ENCODE data around the gene AP1M2. TPM values are rescaled to one million over a fixed set of nuclear protein-coding genes. Genes with fewer than 3 reads are reported as not detected.
"Not testable (repeated sequence)": the region's sequence is repeated elsewhere in the genome, so short reads cannot be mapped to it uniquely, and the experiment has no call there.

The AP1M2 gene
- total RNA-seq, 4 donors from 2014 or later: 24.8 to 67.0 (median 57.1) TPM

DNA sequence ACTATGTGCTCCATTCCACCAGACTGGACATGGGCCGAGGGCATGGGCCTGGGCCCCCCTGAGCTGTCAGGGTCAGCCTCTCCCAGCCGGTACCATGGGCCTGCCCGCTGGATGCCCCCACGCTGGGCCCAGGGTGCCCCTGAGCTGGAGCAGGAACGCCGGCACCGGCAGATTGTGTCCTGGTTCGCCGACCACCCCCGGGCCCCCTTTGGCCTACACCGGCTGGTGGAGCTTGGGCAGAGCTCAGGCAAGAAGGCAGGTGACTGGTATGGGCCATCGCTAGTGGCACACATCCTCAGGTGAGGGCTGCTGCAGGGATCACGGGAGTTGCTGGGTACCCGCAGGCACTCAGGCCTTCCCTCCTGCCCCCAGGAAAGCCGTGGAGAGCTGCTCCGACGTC is 40.3 kb downstream of the AP1M2 start:
- peaks cover 17 to 54% (median 20%) of the 10 kb centered on the region in 3 donors for H3K4me1 ChIP-seq
- intact Hi-C loops (cut with DNase I): no loop called here
- WGBS, 2 donors: 80 to 98% methylated on average over 1 to 7 of the region's 17 CpGs

GRCh38 chr19:10544753-10545251 is 42.3 kb downstream of the AP1M2 start:
- intact Hi-C loops (cut with DNase I): no loop called here
- Histone ChIP-seq H3K9me3 (no peaks in the 10 kb centered on the region), H3K4me1 (peaks cover 17 to 52% (median 20%) of the 10 kb centered on the region in 3 donors), H3K36me3 (peaks cover 6 to 45% (median 20%) of the 10 kb centered on the region in 3 donors), H3K4me3 (peak overlapping the region; percentile 82 to 96 (median 91)), H3K27ac (peak overlapping the region; percentile 86 to 98 (median 96)), H3K27me3 (no peaks in the 10 kb centered on the region)
- TF ChIP-seq CTCF (IDR thresholded peaks at IDR 0.05) (no peak), POLR2A (IDR thresholded peaks at IDR 0.05) (no peak)
- no peak for DNase-seq
- 0 to 49% methylated on average over 1 to 14 of the region's 23 CpGs for WGBS, 2 donors

More for the DNA sequence above, 40.3 kb downstream of the AP1M2 start:
- peaks cover 17 to 66% (median 30%) of the 10 kb centered on the region in 3 donors for H3K36me3 ChIP-seq
- TF ChIP-seq POLR2A (IDR thresholded peaks at IDR 0.05) (no peak), CTCF (IDR thresholded peaks at IDR 0.05) (no peak)
- DNase-seq: no peak
- no peaks in the 10 kb centered on the region for H3K9me3 ChIP-seq
- no peak overlapping the region for H3K27ac ChIP-seq
- H3K27me3 ChIP-seq: no peaks in the 10 kb centered on the region
- no peak overlapping the region for H3K4me3 ChIP-seq

- peaks cover 1 to 40% (median 17%) of the 10 kb centered on the region in 3 donors for H3K36me3 ChIP-seq
- H3K9me3 ChIP-seq: no peaks in the 10 kb centered on the region
- intact Hi-C loops (cut with DNase I): no loop called here
- peaks cover 17 to 47% (median 20%) of the 10 kb centered on the region in 3 donors for H3K4me1 ChIP-seq
- peaks cover 0 to 2% (median 0%) of the 10 kb centered on the region in 4 donors for H3K27me3 ChIP-seq
- WGBS, 2 donors: 8 to 20% methylated on average over 8 to 13 of the region's 22 CpGs
- H3K27ac ChIP-seq: peak overlapping the region; percentile 86 to 98 (median 96)
- no peak for DNase-seq
- TF ChIP-seq POLR2A (IDR thresholded peaks at IDR 0.05): no peak
- TF ChIP-seq CTCF (IDR thresholded peaks at IDR 0.05): no peak
- H3K4me3 ChIP-seq: peak overlapping the region; percentile 82 to 96 (median 91)
Observed at GRCh38 chr19:10544242-10544752, 42.8 kb downstream of the AP1M2 start.

DNA sequence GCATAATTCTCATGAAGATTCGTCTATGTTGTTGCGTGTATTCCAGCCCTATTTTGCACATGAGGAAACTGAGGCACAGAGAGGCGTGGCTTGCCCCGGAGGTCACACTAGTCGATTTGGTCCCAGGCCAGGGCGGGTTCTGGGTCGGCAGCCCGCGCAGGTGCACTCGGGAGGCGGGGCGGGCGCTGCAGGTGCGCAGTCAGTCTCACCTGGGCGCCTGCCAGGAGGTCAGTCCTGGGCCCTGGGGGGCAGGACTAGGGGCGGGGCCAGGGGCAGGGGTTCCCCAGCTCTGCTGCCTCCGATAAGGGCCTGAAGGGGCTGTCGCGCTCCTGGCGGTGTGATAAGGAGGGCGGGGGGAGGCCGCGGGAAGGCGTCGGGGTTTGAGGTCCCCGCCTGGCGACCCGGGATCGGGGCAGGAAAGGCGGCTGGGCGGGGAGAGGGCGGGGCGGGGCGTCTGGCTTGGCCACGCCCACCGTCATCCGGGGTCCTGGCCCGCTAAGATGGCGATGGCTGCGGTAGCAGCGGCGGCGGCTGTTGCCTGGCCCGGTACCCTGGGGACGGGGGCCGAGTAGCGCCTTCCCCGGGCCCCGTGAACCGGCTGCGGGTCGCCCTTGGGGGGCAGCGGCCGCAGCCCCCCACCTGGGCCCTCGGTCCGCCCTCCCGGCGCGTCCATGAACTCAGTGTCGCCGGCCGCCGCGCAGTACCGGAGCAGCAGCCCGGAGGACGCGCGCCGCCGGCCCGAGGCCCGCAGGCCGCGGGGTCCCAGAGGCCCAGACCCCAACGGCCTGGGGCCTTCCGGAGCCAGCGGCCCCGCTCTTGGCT is 43.5 kb downstream of the AP1M2 start, which contains the start of gene ATG4D:
Gene ATG4D (plus strand): TSS at position 485 of the 822 bp plus-strand sequence. CDS start 187 bp downstream, at position 672.
- DNase-seq: no peak
- Histone ChIP-seq H3K4me1 (peaks cover 17 to 45% (median 20%) of the 10 kb centered on the region in 3 donors), H3K27ac (peak within 1 kb of the TSS; percentile 86 to 98 (median 96)), H3K36me3 (peaks cover 0 to 34% (median 11%) of the 10 kb centered on the region in 3 donors), H3K4me3 (peak within 1 kb of the TSS; percentile 82 to 96 (median 91)), H3K9me3 (no peaks in the 10 kb centered on the region), H3K27me3 (peaks cover 0 to 6% (median 0%) of the 10 kb centered on the region in 4 donors)
- 2 to 5% methylated on average over 5 to 7 of the region's 79 CpGs for WGBS, 2 donors
- intact Hi-C loops (cut with DNase I): no loop called here
- TF ChIP-seq CTCF (IDR thresholded peaks at IDR 0.05): no peak
- TF ChIP-seq POLR2A (IDR thresholded peaks at IDR 0.05): peak in 2 of 4 donors; percentile 81 to 88

DNA sequence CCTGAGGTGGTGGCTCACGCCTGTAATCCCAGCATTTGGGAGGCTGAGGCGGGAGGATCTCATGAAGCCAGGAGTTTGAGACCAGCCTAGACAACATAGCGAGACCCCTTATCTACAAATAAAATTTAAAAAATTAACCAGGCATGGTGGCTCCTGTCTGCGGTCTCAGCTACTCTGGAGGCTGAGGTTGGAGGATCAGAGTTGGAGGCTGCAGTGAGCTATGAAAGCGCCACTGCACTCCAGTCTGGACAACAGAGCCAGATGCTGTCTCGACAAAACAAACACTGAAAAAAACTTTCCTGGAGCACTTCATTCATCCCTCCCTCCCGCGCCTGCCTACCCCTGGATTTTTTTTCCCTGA is 44.1 kb downstream of the AP1M2 start:
- Histone ChIP-seq H3K27ac (peak overlapping the region; percentile 86 to 98 (median 96)), H3K27me3 (peaks cover 0 to 6% (median 0%) of the 10 kb centered on the region in 4 donors), H3K36me3 (peaks cover 0 to 28% (median 10%) of the 10 kb centered on the region in 3 donors), H3K4me1 (peaks cover 17 to 45% (median 20%) of the 10 kb centered on the region in 3 donors), H3K4me3 (peak overlapping the region in 3 of 4 donors; percentile 82 to 93 (median 89)), H3K9me3 (no peaks in the 10 kb centered on the region)
- intact Hi-C loops (cut with DNase I): no loop called here
- 45 to 47% methylated on average over 8 of the region's 8 CpGs for WGBS, 2 donors
- TF ChIP-seq POLR2A (IDR thresholded peaks at IDR 0.05) (no peak), CTCF (IDR thresholded peaks at IDR 0.05) (no peak)
- DNase-seq: no peak

DNA sequence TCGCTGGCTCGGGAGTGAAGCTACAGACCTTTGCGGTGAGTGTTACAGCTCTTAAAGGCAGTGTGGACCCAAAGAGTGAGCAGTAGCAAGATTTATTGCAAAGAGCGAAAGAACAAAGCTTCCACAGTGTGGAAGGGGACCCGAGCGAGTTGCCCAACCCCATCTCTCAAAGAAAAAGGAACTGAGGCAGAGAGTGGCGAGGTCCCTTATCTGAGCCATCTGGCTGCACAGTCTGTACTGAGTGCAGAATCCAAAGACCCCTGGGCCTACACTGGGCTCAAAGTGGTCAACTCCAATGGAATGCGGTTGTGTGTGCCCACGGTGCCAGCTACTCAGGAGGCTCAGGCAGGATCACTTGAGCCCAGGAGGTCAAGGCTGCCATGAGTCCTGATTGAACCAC is 48.1 kb downstream of the AP1M2 start:
- intact Hi-C loops (cut with DNase I); H3K9me3 ChIP-seq; DNase-seq; H3K27ac ChIP-seq; H3K36me3 ChIP-seq; H3K4me3 ChIP-seq: not testable (repeated sequence)
- H3K4me1 ChIP-seq: peaks cover 0 to 37% (median 14%) of the 10 kb centered on the region in 3 donors
- H3K27me3 ChIP-seq: peaks cover 0 to 17% (median 0%) of the 10 kb centered on the region in 4 donors
- WGBS, 2 donors: 53 to 83% methylated on average over 5 to 7 of the region's 9 CpGs

Measured in esophagus squamous epithelium (tissue), 5 donors.